IgD-negative memory B cell (primary cell): ENCODE measurements around the gene SSR3. TPM values are rescaled to one million over a fixed set of nuclear protein-coding genes. Genes with fewer than 3 reads are reported as not detected.
A peak's percentile ranks its signal among the peaks of the same experiment; 100 is the strongest.
"Not testable (repeated sequence)": the region's sequence is repeated elsewhere in the genome, so short reads cannot be mapped to it uniquely, and the experiment has no call there.

Source experiments
- H3K27ac Mint-ChIP-seq, 3 donors: one replicate each; pipeline ENCODE4 v1.8.0; 2020 to 2022; ENCODE audit warnings: mild to moderate bottlenecking in 3 of 3, mixed read lengths in 3 of 3, moderate library complexity in 1 of 3
- H3K27me3 Mint-ChIP-seq: one replicate; pipeline ENCODE4 v1.8.0; 2021; ENCODE audit warnings: mixed read lengths
- H3K36me3 Mint-ChIP-seq: one replicate; pipeline ENCODE4 v1.8.0; 2020; ENCODE audit warnings: mild to moderate bottlenecking, mixed read lengths
- H3K4me1 Mint-ChIP-seq, 3 donors: one replicate each; pipeline ENCODE4 v1.8.0; 2020 to 2022; ENCODE audit warnings: mixed read lengths in 3 of 3, mild to moderate bottlenecking in 1 of 3
- H3K4me3 Mint-ChIP-seq, 4 donors: one replicate each; pipeline ENCODE4 v1.8.0; 2020 to 2022; ENCODE audit warnings: mild to moderate bottlenecking in 4 of 4, mixed read lengths in 4 of 4, moderate library complexity in 3 of 4
- H3K9me3 Mint-ChIP-seq, 3 donors: one replicate each; pipeline ENCODE4 v1.8.0; 2020 to 2021; ENCODE audit warnings: mixed read lengths in 3 of 3, mild to moderate bottlenecking in 1 of 3
- polyA plus RNA-seq: library from polyadenylated mRNA; unstranded; fragments of 300-500 nt; fragmentation: Illumina TruSeq; gene quantifications from one replicate; pipeline ENCODE4 v1.2.3, GENCODE V29; 2021

SSR3 gene
- polyA plus RNA-seq, 1 donor from 2014 or later: 115 TPM

DNA sequence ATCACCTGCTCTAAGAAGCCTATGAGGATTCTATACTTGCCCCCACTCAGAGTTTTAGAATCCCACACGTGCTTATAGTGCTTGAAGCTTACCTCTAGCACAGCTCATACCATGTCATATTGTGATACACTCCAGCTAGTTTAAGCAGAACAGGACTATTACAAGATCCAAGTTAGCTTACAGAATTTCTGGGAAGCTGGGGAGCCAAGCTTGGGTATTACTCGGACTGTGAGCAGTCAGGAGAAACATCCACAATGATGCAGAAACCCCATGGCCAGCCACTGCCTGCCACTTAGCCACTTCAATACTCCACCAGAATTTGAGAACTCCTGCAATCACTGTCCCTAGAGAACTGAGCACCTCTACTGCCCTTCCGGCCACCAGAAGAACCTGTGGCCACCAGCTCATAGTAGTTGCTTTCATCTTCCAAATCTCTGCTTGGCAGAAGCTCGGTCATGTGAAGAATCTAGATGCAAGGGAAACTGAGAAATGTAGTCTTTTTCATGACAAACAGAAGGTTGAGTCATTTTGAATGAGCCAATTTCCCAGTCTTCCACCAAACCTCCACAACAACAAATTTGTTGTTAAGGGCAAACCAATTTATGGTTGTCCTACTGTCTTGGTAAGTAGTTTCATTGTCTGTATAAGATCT is 27.7 kb upstream of the SSR3 start:
- H3K4me3 Mint-ChIP-seq: no peak overlapping the region
- H3K36me3 Mint-ChIP-seq: no peaks in the 10 kb centered on the region
- H3K4me1 Mint-ChIP-seq: peaks cover 0 to 6% (median 6%) of the 10 kb centered on the region in 3 donors
- no peak overlapping the region for H3K27ac Mint-ChIP-seq
- H3K9me3 Mint-ChIP-seq: peaks cover 0 to 1% (median 0%) of the 10 kb centered on the region in 3 donors
- H3K27me3 Mint-ChIP-seq: peaks cover 8% of the 10 kb centered on the region

DNA sequence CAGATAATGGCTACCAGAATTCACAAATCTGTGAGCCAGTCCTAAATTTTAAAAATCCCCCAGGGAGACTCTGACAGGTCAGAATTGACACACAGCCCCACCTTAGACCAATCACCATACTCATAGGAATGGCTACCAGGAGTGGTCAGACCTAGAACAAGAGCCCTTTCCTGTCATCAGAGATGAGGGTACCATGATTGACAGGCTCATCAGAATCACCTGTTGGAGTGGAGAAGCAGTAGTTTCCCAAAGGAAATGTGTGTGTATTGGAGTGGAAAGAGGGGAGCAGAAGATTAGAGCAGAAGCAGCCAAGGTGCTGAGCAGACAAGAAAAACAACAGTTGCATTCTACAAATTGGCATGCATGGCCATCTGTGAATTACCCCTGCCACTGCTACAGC is 27.0 kb upstream of the SSR3 start:
- no peaks in the 10 kb centered on the region for H3K9me3 Mint-ChIP-seq
- peaks cover 8% of the 10 kb centered on the region for H3K27me3 Mint-ChIP-seq
- H3K4me3 Mint-ChIP-seq: no peak overlapping the region
- H3K27ac Mint-ChIP-seq: no peak overlapping the region
- peaks cover 0 to 4% (median 3%) of the 10 kb centered on the region in 3 donors for H3K4me1 Mint-ChIP-seq
- no peaks in the 10 kb centered on the region for H3K36me3 Mint-ChIP-seq

DNA sequence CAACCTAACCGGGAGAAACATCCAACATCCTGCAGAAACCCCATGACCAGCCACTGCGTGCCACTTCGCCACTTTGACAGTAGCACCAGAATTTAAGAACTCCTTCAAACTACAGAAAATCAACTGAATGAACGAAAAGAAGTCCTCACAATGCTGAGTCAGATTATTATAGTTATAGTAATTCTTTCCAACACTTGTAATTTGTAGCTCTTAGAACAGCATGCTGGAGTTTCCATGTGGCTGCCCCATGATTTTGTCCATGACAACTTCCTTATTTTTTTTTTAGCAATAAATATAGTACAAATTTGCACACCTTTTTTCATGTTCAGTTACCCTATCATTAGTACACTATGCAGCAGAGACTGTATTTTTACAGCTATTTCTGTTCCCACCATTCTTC is 26.1 kb upstream of the SSR3 start:
- Mint-ChIP-seq H3K27ac (no peak overlapping the region), H3K36me3 (no peaks in the 10 kb centered on the region)

DNA sequence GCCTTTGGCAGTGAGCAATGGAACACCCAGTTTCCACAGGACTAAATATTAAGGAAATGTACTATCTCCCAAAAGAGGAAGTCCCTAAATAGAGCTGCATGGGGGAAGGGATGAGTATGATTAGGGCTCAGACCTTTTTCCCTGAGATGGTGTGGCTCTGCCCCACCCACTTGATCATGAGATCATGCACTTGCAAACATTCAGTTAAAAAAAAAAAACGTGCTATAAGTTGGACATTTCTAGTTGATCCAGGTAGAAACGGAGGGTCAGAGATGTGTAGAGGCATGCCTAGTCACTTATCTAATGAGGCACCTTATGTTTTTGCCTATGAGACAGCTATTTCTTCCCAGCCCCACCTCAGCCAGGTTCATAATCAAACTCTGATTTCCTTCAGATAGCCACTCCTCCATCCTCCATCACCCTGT is 24.5 kb upstream of the SSR3 start:
- Mint-ChIP-seq H3K36me3 (no peaks in the 10 kb centered on the region), H3K4me1 (peaks cover 0 to 3% (median 0%) of the 10 kb centered on the region in 3 donors), H3K9me3 (no peaks in the 10 kb centered on the region), H3K27ac (no peak overlapping the region), H3K4me3 (no peak overlapping the region), H3K27me3 (peaks cover 12% of the 10 kb centered on the region)

More for the DNA sequence above, 26.1 kb upstream of the SSR3 start:
- Mint-ChIP-seq H3K4me3 (no peak overlapping the region), H3K27me3 (peaks cover 9% of the 10 kb centered on the region), H3K9me3 (no peaks in the 10 kb centered on the region), H3K4me1 (peaks cover 0 to 3% (median 0%) of the 10 kb centered on the region in 3 donors)

DNA sequence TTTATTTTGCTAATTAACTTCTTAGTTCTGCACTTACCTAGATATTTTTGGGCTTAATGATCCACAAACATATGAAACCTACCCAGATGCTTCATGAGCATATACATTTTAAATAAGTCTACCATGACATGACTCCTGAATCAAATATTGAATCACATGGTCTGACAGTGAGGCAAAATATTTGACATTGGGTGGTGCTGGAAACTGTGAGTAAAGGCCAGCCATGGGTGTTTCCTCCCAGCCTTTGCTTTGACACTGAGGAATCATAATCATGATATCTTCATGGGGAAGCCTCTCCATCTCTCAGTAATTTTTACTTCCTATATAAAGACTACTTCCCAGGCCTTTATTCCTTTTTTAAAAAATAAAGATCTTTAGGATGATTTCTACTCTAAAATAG is 22.8 kb upstream of the SSR3 start:
- H3K36me3 Mint-ChIP-seq: no peaks in the 10 kb centered on the region
- H3K27me3 Mint-ChIP-seq: peaks cover 8% of the 10 kb centered on the region
- H3K4me3 Mint-ChIP-seq: no peak overlapping the region
- H3K27ac Mint-ChIP-seq: no peak overlapping the region
- no peaks in the 10 kb centered on the region for H3K9me3 Mint-ChIP-seq
- H3K4me1 Mint-ChIP-seq: no peaks in the 10 kb centered on the region

DNA sequence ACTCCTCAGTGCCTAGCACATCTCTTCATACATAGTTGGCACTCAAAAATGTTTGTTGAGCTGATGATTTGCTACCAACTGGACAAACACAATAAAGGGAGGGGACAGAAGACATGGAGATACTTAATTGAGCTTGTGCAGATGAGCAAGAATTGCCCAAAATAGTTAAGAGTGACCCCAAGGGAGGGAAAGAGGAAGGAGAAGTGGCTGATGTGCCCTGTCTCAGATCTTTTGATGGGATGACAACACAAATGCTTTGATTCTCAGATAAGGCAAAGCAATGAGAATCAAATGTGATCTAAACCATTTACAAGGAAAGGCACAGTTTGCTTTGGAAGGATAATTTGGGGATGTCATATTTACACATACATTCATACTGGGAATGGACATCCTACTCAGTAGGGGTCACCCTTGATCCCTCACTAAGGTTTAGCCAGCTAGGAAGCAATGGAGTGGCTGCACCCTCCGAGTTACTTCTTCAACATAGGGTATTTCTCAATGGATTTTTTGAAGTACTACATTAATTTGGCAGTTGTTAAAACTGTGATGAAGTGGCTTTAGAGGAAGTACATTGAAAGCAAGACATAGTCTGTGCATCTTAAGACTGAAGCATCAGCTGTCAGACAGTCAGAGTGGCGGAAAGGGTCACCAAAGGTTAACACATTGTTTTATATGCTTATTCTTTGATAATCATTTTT is 21.9 kb upstream of the SSR3 start:
- Mint-ChIP-seq H3K4me3 (no peak overlapping the region), H3K36me3 (no peaks in the 10 kb centered on the region), H3K27ac (no peak overlapping the region), H3K9me3 (no peaks in the 10 kb centered on the region), H3K4me1 (no peaks in the 10 kb centered on the region), H3K27me3 (peaks cover 10% of the 10 kb centered on the region)

DNA sequence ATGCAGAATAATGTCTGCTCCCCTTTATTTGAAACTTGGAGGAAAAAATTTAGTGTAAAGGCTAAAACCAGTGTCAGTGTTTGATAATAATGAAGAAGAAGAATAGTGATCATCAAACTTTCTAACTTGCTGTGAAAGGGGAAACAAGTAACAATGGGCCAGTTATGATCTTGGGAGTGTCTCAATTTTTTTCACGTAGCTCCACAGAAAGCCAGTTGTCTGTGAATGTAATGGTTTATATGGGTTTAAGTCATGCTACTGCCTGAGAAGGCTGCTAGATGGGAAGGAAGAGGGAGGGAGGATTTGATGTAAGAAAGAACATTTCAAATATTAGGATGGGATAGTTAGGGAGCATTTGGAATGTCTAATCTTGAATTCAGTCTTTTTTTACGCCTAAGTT is 21.1 kb upstream of the SSR3 start:
- Mint-ChIP-seq H3K27ac (no peak overlapping the region), H3K9me3 (peaks cover 0 to 2% (median 0%) of the 10 kb centered on the region in 3 donors), H3K4me1 (no peaks in the 10 kb centered on the region), H3K36me3 (no peaks in the 10 kb centered on the region), H3K27me3 (peaks cover 10% of the 10 kb centered on the region), H3K4me3 (no peak overlapping the region)

DNA sequence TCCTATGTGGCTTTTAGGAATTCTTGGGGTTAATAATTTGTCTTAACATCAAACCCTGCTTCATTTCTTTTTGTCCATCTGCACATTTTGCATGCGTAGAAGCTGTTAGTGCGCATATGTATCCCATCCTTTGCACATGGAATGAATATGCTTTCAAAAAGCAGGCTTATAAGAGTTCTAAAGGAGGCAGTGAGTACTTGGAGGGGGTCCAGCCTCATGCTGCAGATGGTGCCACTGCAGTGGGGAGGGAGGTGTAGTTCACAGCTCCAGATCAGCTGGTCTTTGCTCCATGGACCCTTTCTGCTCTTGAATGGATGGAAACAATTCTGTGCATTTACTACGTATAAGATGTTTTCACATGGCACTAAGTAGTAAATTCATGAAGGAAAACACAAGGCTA is 20.7 kb upstream of the SSR3 start:
- Mint-ChIP-seq H3K27ac (no peak overlapping the region), H3K4me3 (no peak overlapping the region), H3K27me3 (peaks cover 7% of the 10 kb centered on the region)

DNA sequence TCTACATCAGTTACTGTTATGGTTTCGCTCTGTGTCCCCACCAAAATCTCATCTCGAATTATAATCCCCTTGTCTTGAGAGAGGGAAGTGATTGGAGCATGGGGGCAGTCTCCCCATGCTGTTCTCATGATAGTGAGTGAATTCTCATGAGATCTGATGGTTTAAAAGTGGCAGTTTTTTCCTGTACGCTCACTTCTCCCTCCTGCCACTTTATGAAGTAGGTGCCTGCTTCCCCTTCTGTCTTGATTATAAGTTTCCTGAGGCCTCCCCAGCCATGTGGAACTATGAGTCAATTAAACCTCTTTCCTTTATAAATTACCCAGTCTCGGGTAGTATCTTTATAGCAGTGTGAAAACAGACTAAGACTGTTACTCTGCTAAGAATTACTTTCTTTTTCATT is 15.0 kb upstream of the SSR3 start:
- H3K27me3 Mint-ChIP-seq, H3K9me3 Mint-ChIP-seq, H3K36me3 Mint-ChIP-seq: not testable (repeated sequence)
- peak overlapping the region in 1 of 4 donors; percentile 34 for H3K4me3 Mint-ChIP-seq
- H3K27ac Mint-ChIP-seq: peak overlapping the region in 1 of 3 donors; percentile 54
- peaks cover 10% of the 10 kb centered on the region in 3 donors for H3K4me1 Mint-ChIP-seq

More for the DNA sequence above, 20.7 kb upstream of the SSR3 start:
- Mint-ChIP-seq H3K9me3 (peaks cover 0 to 2% (median 0%) of the 10 kb centered on the region in 3 donors), H3K4me1 (no peaks in the 10 kb centered on the region), H3K36me3 (no peaks in the 10 kb centered on the region)

DNA sequence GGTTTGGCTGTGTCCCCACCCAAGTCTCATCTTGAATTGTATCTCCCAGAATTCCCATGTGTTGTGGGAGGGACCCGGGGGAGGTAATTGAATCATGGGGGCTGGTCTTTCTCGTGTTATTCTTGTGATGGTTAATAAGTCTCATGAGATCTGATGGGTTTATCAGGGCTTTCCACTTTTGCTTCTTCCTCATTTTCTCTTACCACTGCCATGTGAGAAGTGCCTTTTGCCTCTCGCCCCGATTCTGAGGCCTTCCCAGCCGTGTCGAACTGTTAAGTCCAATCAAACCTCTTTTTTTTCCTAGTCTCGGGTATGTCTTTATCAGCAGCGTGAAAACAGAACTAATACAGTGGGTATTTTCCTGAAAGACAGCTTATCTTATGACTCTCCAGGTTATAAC is 14.1 kb upstream of the SSR3 start:
- peaks cover 10% of the 10 kb centered on the region in 3 donors for H3K4me1 Mint-ChIP-seq
- H3K36me3 Mint-ChIP-seq, H3K27ac Mint-ChIP-seq, H3K4me3 Mint-ChIP-seq, H3K9me3 Mint-ChIP-seq, H3K27me3 Mint-ChIP-seq: not testable (repeated sequence)

DNA sequence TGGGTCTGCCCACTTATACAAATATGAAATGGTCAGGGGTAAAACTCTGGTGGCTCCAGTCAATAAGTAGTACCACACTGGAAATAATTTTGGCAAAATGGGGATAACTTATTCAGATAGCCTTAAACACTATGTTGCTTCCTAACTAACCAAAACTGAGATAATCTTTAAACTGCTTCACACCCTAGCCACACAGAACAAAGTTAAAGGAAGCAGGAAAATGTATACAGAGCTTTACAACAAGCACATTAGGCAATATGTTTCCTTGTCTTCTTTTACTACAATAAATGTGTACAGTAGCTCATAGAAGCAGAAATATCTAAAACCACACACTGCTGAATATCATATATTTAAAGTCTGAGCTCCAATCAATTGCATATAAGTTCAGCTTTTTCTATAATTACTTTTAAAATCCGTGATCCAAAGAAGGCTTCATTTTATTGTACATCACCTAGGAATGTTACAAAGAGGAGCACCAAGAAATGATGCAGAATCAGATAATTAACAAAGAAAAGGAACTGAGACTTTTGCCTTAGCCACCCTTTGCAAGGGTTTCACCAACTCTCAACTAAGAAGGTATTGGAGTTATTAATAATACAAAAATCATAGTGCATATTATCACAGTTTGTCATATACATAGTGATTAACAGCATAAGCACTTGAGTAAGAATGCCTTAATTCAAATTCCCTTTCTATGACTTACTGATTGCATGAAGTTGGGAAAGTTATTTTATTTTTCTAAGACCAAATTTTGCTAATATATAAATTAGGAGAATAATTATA is 9.2 kb upstream of the SSR3 start:
- no peaks in the 10 kb centered on the region for H3K36me3 Mint-ChIP-seq
- no peak overlapping the region for H3K4me3 Mint-ChIP-seq
- H3K4me1 Mint-ChIP-seq: peaks cover 2 to 6% (median 4%) of the 10 kb centered on the region in 3 donors
- H3K9me3 Mint-ChIP-seq: no peaks in the 10 kb centered on the region
- no peak overlapping the region for H3K27ac Mint-ChIP-seq
- H3K27me3 Mint-ChIP-seq: peaks cover 7% of the 10 kb centered on the region

DNA sequence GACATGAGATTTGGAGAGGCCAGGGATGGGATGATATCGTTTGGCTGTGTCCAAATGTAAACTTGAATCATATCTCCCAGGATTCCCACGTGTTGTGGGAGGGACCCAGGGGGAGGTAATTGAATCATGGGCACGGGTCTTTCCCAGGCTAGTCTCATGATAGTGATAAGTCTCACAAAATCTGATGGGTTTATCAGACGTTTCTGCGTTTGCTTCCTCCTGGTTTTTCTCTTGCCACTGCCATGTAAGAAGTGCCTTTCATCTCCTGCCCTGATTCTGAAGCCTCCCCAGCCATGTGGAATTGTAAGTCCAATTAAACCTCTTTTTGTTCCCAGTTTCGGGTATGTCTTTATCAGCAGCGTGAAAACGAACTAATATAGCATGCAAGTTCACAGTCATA is 7.6 kb upstream of the SSR3 start:
- H3K36me3 Mint-ChIP-seq, H3K9me3 Mint-ChIP-seq, H3K4me1 Mint-ChIP-seq, H3K27ac Mint-ChIP-seq, H3K4me3 Mint-ChIP-seq, H3K27me3 Mint-ChIP-seq: not testable (repeated sequence)

DNA sequence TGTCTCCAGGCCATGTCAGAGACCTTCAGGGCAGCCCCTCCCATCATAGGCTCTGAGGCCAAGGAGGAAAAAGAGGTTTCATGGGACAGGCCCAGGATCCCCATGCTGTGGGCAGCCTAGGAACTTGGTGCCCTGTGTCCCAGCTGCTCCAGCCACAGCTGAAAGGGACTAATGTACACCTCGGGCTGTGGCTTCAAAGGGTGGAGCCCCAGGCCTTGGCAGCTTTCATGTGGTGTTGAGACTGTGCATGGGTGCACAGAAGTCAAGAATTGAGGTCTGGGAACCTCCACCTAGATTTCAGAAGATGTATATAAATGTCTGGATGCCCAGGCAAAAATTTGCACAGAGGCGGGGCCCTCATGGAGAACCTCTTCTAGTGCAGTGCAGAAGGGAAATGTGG is 6.6 kb upstream of the SSR3 start:
- H3K27ac Mint-ChIP-seq: no peak overlapping the region
- no peaks in the 10 kb centered on the region for H3K36me3 Mint-ChIP-seq
- H3K4me1 Mint-ChIP-seq: no peaks in the 10 kb centered on the region

DNA sequence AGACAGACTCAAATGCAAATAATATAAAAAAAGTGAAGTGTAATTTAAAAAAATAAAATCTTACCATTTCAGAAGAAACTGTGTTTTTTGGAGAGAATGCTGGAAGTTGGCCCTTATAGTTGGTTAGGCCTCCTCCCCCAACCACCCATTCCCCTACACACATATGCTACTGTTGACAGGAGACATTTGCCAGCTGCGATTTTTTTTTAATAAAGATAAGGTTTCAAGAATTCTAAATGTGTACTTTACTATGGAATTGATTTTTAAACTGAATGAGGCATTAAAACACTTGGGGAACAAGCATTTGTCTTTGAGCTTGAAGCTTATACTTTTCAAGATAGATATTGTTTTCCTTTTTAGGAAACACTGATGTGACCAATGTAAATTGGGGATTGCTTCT is 4.4 kb upstream of the SSR3 start:
- H3K36me3 Mint-ChIP-seq: no peaks in the 10 kb centered on the region
- H3K9me3 Mint-ChIP-seq: no peaks in the 10 kb centered on the region
- H3K4me1 Mint-ChIP-seq: peaks cover 2 to 8% (median 5%) of the 10 kb centered on the region in 3 donors
- peaks cover 4% of the 10 kb centered on the region for H3K27me3 Mint-ChIP-seq
- H3K4me3 Mint-ChIP-seq: no peak overlapping the region
- no peak overlapping the region for H3K27ac Mint-ChIP-seq

More for the DNA sequence above, 6.6 kb upstream of the SSR3 start:
- Mint-ChIP-seq H3K27me3 (peaks cover 4% of the 10 kb centered on the region), H3K9me3 (no peaks in the 10 kb centered on the region), H3K4me3 (no peak overlapping the region)

DNA sequence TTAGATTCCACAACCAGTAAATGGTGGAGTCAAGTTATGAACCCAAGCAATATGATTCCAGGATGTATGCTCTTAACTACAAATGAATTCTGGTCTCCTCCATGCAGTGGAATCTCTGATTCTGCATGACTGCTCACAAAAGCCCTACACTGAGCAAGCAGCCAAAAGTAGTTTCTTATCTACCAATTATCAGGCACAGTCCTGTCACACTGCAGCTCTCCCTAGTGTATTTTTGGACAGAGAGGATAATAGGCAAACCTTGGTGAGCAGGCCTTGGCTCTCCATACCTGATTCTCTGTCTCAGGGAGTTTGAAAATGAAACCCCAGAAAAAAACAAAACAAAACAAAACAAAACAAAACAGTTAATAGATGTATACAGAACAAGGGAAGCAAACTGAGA is 3.5 kb upstream of the SSR3 start:
- Mint-ChIP-seq H3K4me3 (no peak overlapping the region), H3K27me3 (peaks cover 3% of the 10 kb centered on the region), H3K27ac (no peak overlapping the region), H3K4me1 (peaks cover 9 to 13% (median 13%) of the 10 kb centered on the region in 3 donors), H3K9me3 (no peaks in the 10 kb centered on the region), H3K36me3 (no peaks in the 10 kb centered on the region)
